Immature natural killer cell (primary cell): Measurements from ENCODE around the gene ODAD2. TPM values are rescaled to one million over a fixed set of nuclear protein-coding genes. Genes with fewer than 3 reads are reported as not detected.

ENCODE experiments used
- DNase-seq, 3 donors: peaks; one replicate each; pipeline ENCODE4 v3.0.0; 2022; ENCODE audit warnings: mixed read lengths in 1 of 3
- H3K27ac Mint-ChIP-seq, 6 donors: one replicate each; pipeline ENCODE4 v1.8.0; 2020; ENCODE audit warnings: mixed read lengths in 6 of 6, mild to moderate bottlenecking in 5 of 6, inconsistent platforms in 4 of 6, moderate library complexity in 3 of 6
- H3K27me3 Mint-ChIP-seq, 3 donors: one replicate each; pipeline ENCODE4 v1.8.0; 2020 to 2021; ENCODE audit warnings: low read depth in 3 of 3, mild to moderate bottlenecking in 3 of 3, mixed read lengths in 3 of 3, moderate library complexity in 3 of 3, inconsistent platforms in 1 of 3
- H3K36me3 Mint-ChIP-seq, 3 donors: one replicate each; pipeline ENCODE4 v1.8.0; 2020; ENCODE audit warnings: mixed read lengths in 3 of 3, inconsistent platforms in 2 of 3, mild to moderate bottlenecking in 2 of 3
- H3K4me1 Mint-ChIP-seq, 2 donors: one replicate each; pipeline ENCODE4 v1.8.0; 2020; ENCODE audit warnings: inconsistent platforms in 2 of 2, mild to moderate bottlenecking in 2 of 2, mixed read lengths in 2 of 2, moderate library complexity in 1 of 2
- H3K4me3 Mint-ChIP-seq, 5 donors: one replicate each; pipeline ENCODE4 v1.8.0; 2020; ENCODE audit warnings: mild to moderate bottlenecking in 5 of 5, mixed read lengths in 5 of 5, inconsistent platforms in 3 of 5, moderate library complexity in 3 of 5
- H3K9me3 Mint-ChIP-seq, 6 donors: one replicate each; pipeline ENCODE4 v1.8.0; 2020; ENCODE audit warnings: mild to moderate bottlenecking in 6 of 6, mixed read lengths in 6 of 6, inconsistent platforms in 4 of 6, moderate library complexity in 3 of 6
- polyA plus RNA-seq, 3 donors: library from polyadenylated mRNA; unstranded; fragments of 300-500 nt; fragmentation: Illumina TruSeq; gene quantifications; one replicate each; pipeline ENCODE4 v1.2.3, GENCODE V29; 2021

Gene ODAD2, protein sequence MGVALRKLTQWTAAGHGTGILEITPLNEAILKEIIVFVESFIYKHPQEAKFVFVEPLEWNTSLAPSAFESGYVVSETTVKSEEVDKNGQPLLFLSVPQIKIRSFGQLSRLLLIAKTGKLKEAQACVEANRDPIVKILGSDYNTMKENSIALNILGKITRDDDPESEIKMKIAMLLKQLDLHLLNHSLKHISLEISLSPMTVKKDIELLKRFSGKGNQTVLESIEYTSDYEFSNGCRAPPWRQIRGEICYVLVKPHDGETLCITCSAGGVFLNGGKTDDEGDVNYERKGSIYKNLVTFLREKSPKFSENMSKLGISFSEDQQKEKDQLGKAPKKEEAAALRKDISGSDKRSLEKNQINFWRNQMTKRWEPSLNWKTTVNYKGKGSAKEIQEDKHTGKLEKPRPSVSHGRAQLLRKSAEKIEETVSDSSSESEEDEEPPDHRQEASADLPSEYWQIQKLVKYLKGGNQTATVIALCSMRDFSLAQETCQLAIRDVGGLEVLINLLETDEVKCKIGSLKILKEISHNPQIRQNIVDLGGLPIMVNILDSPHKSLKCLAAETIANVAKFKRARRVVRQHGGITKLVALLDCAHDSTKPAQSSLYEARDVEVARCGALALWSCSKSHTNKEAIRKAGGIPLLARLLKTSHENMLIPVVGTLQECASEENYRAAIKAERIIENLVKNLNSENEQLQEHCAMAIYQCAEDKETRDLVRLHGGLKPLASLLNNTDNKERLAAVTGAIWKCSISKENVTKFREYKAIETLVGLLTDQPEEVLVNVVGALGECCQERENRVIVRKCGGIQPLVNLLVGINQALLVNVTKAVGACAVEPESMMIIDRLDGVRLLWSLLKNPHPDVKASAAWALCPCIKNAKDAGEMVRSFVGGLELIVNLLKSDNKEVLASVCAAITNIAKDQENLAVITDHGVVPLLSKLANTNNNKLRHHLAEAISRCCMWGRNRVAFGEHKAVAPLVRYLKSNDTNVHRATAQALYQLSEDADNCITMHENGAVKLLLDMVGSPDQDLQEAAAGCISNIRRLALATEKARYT
- not detected for polyA plus RNA-seq

GRCh38 chr10:27998954-27999275, at the start of gene ODAD2:
Gene ODAD2 (minus strand): TSS chr10:27999079. CDS start chr10:27995142, 3,937 bp downstream.
- peak within 1 kb of the TSS in 1 of 6 donors; percentile 31 for H3K27ac Mint-ChIP-seq
- peaks cover 11 to 20% of the 10 kb centered on the region in 2 donors for H3K4me1 Mint-ChIP-seq
- H3K27me3 Mint-ChIP-seq: peaks cover 3 to 47% (median 17%) of the 10 kb centered on the region in 3 donors
- peak within 1 kb of the TSS; percentile 71 to 83 (median 81) for H3K4me3 Mint-ChIP-seq
- no peaks in the 10 kb centered on the region for H3K9me3 Mint-ChIP-seq
- no peaks in the 10 kb centered on the region for H3K36me3 Mint-ChIP-seq
- DNase-seq: peak in 2 of 3 donors; percentile 2 to 3

DNA sequence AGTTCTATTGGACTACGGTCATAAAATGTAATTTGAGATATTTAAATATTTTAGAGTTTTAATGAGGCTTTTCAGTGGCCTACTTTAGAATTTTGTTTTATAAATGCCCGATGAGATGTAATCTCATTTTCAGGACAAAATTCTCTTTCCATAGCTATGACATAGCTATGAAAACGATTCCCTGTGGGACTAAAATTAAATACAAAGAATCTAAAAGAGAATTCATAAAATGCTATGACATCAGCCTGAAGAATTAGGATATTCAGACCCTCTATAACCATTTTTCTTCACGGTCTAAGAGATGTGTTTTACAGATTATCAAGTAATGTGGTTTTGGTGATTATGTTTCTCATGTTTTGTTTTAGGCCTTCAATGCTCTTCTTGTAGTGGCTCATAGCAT, 48.2 kb upstream of the ODAD2 start:
- no peak for DNase-seq
- Mint-ChIP-seq H3K36me3 (peaks cover 0 to 12% (median 4%) of the 10 kb centered on the region in 3 donors), H3K27ac (no peak overlapping the region), H3K9me3 (no peaks in the 10 kb centered on the region), H3K4me3 (no peak overlapping the region), H3K4me1 (no peaks in the 10 kb centered on the region), H3K27me3 (peaks cover 0 to 2% (median 0%) of the 10 kb centered on the region in 3 donors)

- no peak overlapping the region for H3K27ac Mint-ChIP-seq
- no peak overlapping the region for H3K4me3 Mint-ChIP-seq
- H3K36me3 Mint-ChIP-seq: peaks cover 0 to 12% (median 4%) of the 10 kb centered on the region in 3 donors
- no peak for DNase-seq
- no peaks in the 10 kb centered on the region for H3K9me3 Mint-ChIP-seq
- H3K27me3 Mint-ChIP-seq: peaks cover 0 to 3% (median 0%) of the 10 kb centered on the region in 3 donors
- H3K4me1 Mint-ChIP-seq: no peaks in the 10 kb centered on the region
Observed at GRCh38 chr10:28046579-28046978, 47.7 kb upstream of the ODAD2 start.

DNA sequence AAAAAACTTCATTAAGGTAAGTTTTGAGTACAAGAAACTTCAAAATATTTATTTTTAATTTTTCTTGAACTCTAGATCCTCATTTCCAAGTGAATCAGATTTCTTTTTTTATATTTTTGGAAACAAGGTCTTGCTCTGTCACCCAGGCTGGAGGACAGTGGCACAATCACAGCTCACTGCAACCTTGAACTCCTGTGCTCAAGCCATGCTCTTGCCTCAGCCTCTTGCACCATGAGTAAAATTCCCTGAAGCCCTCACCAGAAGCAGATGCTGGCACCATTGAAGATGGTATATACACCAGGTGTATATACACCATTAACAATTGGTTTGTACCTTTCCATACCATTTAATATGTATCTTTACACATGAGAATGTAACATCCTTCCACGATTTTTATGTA, 45.1 kb upstream of the ODAD2 start:
- Mint-ChIP-seq H3K27me3 (peaks cover 0 to 3% (median 0%) of the 10 kb centered on the region in 3 donors), H3K9me3 (no peaks in the 10 kb centered on the region), H3K36me3 (peaks cover 0 to 5% (median 0%) of the 10 kb centered on the region in 3 donors), H3K27ac (no peak overlapping the region), H3K4me3 (no peak overlapping the region), H3K4me1 (no peaks in the 10 kb centered on the region)
- DNase-seq: no peak

DNA sequence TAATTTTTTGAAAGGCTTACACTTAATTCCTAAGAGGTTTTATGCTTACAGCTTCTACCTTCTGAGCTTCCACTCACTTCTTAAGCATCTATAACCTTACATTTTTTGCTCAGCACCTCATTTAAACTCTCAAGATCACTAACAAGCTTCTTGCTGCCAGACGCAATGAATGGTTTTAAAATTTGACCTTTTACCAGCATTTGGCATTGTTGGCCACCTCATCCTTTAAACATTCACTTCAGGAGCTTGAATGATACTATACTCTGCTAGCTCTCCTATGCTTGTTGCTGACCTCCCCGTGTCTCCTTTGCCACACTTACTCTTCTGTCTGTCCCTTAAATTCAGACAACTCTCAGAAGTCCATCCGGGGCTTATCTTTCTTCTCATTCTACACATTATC, 37.7 kb upstream of the ODAD2 start:
- Mint-ChIP-seq H3K27ac (no peak overlapping the region), H3K4me3 (no peak overlapping the region), H3K4me1 (no peaks in the 10 kb centered on the region), H3K36me3 (no peaks in the 10 kb centered on the region), H3K27me3 (peaks cover 0 to 8% (median 3%) of the 10 kb centered on the region in 3 donors), H3K9me3 (peaks cover 0 to 3% (median 0%) of the 10 kb centered on the region in 6 donors)
- no peak for DNase-seq

DNA sequence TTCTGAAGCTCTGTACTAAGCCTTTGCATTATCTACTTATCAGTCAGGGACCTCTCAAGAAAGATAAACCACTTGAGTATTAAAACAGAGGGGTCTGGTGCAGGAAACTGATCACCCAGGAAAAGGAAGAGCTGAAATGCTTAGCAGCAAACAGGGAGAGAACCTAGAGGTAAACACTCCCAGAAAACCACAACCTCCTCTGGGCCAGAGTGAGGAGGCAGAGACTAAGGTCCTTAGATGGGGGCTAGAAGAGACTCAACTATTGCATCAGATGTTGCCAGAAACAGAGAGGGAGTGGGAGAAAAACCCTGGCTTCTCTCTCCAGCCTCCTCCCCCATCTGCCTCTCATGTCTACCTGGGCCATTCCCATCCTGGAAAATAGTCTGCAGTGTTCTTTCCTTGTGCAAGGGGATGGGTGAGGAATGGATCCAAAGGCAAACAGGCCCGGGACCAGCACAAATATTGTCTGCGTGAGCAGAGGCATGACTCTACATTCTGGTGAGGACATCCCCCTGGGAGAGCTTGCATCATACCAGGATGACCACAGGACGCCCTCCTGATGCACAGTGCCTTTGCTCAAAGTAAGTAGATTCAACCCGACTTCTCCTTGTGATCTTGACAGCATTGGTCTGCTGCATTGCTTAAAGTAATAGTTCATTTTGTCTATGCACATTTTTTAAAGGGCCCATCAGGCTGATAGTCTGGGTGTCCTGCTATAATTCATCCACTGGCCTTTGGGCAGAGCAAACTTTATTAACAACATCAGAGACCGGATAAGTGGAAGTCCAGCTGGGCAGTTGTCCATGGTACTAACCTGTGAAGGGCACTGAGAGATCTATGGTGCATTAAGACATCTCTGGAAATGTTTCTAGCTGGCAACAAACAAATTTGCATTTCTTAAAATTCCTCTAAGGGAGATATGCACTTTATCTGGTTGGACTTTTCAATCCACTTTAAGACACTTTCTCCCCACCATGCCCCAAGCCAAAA, 22.4 kb upstream of the ODAD2 start:
- Mint-ChIP-seq H3K4me1 (no peaks in the 10 kb centered on the region), H3K4me3 (no peak overlapping the region), H3K36me3 (no peaks in the 10 kb centered on the region), H3K27ac (no peak overlapping the region), H3K27me3 (peaks cover 0 to 9% (median 2%) of the 10 kb centered on the region in 3 donors), H3K9me3 (peaks cover 0 to 3% (median 0%) of the 10 kb centered on the region in 6 donors)
- no peak for DNase-seq

GRCh38 chr10:28020080-28020860, 21.4 kb upstream of the ODAD2 start:
- H3K27ac Mint-ChIP-seq: no peak overlapping the region
- DNase-seq: no peak
- no peaks in the 10 kb centered on the region for H3K36me3 Mint-ChIP-seq

GRCh38 chr10:28014651-28015050, 15.8 kb upstream of the ODAD2 start:
- H3K9me3 Mint-ChIP-seq: no peaks in the 10 kb centered on the region
- H3K4me3 Mint-ChIP-seq: no peak overlapping the region
- no peak overlapping the region for H3K27ac Mint-ChIP-seq
- peaks cover 8 to 11% (median 11%) of the 10 kb centered on the region in 3 donors for H3K27me3 Mint-ChIP-seq
- no peak for DNase-seq
- no peaks in the 10 kb centered on the region for H3K36me3 Mint-ChIP-seq
- H3K4me1 Mint-ChIP-seq: no peaks in the 10 kb centered on the region

More at GRCh38 chr10:28020080-28020860, 21.4 kb upstream of the ODAD2 start:
- no peaks in the 10 kb centered on the region for H3K4me1 Mint-ChIP-seq
- no peaks in the 10 kb centered on the region for H3K9me3 Mint-ChIP-seq
- H3K4me3 Mint-ChIP-seq: no peak overlapping the region
- peaks cover 0 to 9% (median 2%) of the 10 kb centered on the region in 3 donors for H3K27me3 Mint-ChIP-seq

- H3K36me3 Mint-ChIP-seq: no peaks in the 10 kb centered on the region
- H3K27me3 Mint-ChIP-seq: peaks cover 8 to 17% (median 11%) of the 10 kb centered on the region in 3 donors
- H3K27ac Mint-ChIP-seq: no peak overlapping the region
- no peaks in the 10 kb centered on the region for H3K4me1 Mint-ChIP-seq
- no peak for DNase-seq
- H3K4me3 Mint-ChIP-seq: no peak overlapping the region
- H3K9me3 Mint-ChIP-seq: no peaks in the 10 kb centered on the region
Observed at GRCh38 chr10:28012990-28013515, 14.2 kb upstream of the ODAD2 start.

DNA sequence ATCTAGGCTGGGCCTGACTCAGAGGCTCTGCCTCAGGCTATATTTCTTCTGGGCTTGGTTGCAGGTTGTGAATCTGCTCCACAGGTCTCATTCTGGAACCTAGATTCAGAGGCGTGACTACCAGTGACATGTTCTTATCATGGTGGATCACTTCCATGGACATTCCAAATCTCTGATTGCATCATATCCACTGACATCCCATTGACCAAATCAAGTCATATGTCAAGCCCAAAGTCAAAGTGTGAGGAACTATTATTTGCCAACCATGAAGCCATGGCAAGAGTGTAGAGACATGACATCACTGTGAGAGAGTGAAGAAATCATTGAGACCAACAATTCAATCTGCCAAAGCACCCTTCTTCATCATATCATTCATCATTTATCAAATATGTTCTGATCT, 11.9 kb upstream of the ODAD2 start:
- no peaks in the 10 kb centered on the region for H3K36me3 Mint-ChIP-seq
- H3K4me3 Mint-ChIP-seq: no peak overlapping the region
- peaks cover 8 to 17% (median 10%) of the 10 kb centered on the region in 3 donors for H3K27me3 Mint-ChIP-seq

GRCh38 chr10:28008054-28008453, 9.2 kb upstream of the ODAD2 start:
- Mint-ChIP-seq H3K27me3 (peaks cover 8 to 24% (median 10%) of the 10 kb centered on the region in 3 donors), H3K4me3 (no peak overlapping the region), H3K27ac (no peak overlapping the region), H3K36me3 (no peaks in the 10 kb centered on the region), H3K4me1 (no peaks in the 10 kb centered on the region), H3K9me3 (peaks cover 0 to 10% (median 0%) of the 10 kb centered on the region in 6 donors)
- no peak for DNase-seq

More for the DNA sequence above, 11.9 kb upstream of the ODAD2 start:
- no peaks in the 10 kb centered on the region for H3K9me3 Mint-ChIP-seq
- no peak for DNase-seq
- no peaks in the 10 kb centered on the region for H3K4me1 Mint-ChIP-seq
- H3K27ac Mint-ChIP-seq: no peak overlapping the region

- no peak for DNase-seq
- peaks cover 11 to 20% of the 10 kb centered on the region in 2 donors for H3K4me1 Mint-ChIP-seq
- H3K9me3 Mint-ChIP-seq: peaks cover 0 to 10% (median 0%) of the 10 kb centered on the region in 6 donors
- peaks cover 3 to 51% (median 16%) of the 10 kb centered on the region in 3 donors for H3K27me3 Mint-ChIP-seq
- H3K36me3 Mint-ChIP-seq: no peaks in the 10 kb centered on the region
- no peak overlapping the region for H3K27ac Mint-ChIP-seq
- H3K4me3 Mint-ChIP-seq: no peak overlapping the region
Observed at GRCh38 chr10:28001353-28001752, 2.5 kb upstream of the ODAD2 start.
